GM19238 (cell line): ENCODE data around the gene TET2.
"Not testable (repeated sequence)": the region's sequence is repeated elsewhere in the genome, so short reads cannot be mapped to it uniquely, and the experiment has no call there.

Source experiments
- DNase-seq: peaks from one replicate; pipeline ENCODE4 v3.0.0; 2011; ENCODE audit warnings: low spot score; ENCODE audit not compliant: insufficient read length

TET2 gene

DNA sequence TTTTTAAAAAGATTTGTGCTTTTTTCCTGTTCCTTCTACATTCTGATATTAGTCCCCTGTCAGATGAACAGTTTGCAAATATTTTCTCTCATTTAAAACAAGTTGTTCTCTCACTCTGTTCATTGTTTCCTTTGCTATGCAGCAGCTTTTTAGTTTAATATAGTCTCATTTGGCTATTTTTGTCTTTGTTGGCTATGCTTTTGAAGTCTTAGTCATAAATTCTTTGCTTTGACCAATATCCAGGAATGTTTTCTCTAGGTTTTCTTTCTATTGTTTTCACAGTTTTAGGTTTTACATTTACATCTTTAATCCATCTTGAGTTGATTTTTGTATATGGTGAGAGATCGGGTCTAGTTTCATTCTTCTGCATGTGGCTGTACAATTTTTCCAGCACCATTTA, 136.8 kb downstream of the TET2 start:
- no peak for DNase-seq

DNA sequence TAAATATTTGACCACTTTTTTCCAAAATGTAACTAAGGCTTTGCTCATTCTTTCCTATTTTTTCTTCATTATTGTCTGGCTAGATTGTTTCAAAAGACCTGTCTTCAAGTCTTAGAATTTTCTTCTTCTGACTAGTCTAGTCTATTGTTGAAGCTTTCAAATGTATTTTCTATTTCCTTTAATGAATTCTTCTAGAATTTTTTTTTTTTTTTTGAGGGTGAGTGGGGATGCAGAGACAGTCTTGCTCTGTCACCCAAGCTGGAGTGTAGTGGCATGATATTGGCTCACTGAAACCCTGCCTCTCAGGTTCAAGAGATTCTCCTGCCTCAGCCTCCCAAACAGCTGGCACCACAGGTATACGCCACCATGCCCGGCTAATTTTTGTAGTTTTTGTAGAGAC, 141.4 kb downstream of the TET2 start:
- no peak for DNase-seq

DNA sequence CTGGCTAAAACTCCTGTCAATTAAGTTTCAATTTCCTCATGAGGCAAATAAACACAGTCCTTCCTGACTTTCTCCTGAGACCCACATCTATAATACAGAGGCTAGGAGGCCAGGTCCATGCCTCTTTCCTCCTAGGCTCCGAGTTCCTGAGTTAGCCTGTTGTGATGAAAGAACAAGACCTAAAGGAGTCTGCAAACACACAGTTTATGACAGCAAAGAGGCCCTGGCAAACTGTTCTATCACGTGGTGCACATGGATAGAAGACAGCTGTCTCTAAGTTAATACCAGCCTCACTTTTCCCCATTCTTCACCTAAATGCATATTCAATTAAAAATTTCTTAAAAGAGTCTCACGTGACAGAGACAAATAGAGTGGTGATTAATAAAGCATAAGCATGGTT, 145.2 kb downstream of the TET2 start:
- DNase-seq: no peak

GRCh38 chr4:105293360-105293759, 146.7 kb downstream of the TET2 start:
- DNase-seq: no peak

- DNase-seq: no peak
Observed at GRCh38 chr4:105296672-105297071, 150.0 kb downstream of the TET2 start.

GRCh38 chr4:105299027-105299426, 152.4 kb downstream of the TET2 start:
- not testable (repeated sequence) for DNase-seq

DNA sequence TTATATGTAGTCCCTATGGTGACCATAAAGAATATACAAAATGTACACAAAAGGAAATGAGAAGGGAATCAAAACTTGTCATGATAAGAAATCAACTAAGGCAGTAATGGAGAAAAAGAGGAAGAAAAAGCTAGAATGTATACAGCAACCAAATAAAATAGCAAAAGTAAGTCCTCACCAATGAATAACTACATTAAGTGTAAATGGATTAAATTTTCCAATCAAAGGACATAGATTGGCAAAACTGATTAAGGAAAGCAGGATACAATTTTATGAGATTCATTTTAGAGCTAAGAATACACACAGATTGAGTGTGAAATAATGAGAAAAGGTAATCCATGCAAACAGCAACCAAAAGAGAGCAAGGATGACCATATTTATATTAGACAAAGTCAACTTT, 157.4 kb downstream of the TET2 start:
- DNase-seq: no peak

DNA sequence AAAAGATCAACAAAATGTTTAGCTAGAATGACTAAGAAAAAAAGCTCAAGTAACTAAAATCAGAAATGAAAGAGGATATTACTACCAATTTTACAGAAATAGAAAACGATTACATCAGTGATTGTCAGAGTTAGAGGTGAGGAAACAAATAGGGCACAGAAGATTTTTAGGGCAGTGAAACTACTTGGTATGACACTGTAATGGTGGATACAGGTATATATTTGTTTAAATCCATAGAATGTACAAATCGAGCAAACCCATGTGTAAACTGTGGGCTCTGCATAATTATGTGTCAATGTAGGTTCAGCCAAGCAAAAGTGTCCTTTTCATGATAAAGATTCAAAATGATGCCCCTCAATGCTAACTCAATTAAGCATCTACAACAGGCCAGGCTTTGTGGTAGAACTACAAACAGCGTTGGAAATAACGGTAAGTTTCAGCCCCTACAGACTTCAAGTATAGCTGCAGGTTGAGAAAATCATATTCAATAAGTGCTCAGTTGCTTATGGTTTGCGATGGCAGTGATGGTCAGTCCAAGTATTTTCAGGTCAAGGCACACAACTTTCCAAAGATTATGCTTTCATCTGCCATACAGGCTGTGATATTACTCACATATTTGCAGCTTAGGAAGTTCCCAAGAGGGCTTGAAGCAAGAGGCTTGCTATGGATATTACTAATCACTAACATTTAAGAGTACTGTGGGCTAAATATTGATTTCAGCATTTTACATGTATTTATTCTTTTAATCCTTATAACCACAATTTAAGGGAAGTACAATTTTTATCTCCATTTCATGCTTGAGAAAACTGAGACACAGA, 158.6 kb downstream of the TET2 start:
- no peak for DNase-seq

DNA sequence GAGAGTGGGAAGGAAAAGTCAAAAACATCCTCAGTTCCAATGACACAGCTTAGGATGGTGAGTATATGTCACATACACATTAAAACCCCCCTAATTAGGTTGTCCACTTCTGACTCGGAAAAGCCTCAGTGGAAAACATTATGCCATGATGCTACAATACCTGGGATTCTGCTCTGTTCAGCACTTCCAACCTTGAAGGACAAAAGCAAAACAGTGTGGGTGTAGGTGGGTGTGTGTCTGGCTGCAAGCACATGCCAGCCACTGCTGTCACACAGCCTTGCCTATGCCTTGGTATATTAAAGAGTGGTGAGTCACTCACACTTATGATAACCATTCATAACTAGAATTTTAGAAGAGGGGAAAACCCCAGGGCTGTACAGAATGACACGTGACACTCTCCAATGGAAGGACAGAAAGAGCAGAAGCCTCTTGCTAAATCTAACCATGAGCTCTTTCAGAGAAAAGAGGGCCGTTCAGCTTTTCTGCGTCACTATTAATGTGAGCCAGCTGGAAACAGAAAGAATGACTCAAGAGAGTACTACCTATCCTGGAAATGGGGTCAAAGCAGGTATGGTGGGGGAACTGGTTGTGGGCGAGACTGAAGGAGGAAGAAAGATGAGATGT, 159.6 kb downstream of the TET2 start:
- peak; percentile 32 for DNase-seq

DNA sequence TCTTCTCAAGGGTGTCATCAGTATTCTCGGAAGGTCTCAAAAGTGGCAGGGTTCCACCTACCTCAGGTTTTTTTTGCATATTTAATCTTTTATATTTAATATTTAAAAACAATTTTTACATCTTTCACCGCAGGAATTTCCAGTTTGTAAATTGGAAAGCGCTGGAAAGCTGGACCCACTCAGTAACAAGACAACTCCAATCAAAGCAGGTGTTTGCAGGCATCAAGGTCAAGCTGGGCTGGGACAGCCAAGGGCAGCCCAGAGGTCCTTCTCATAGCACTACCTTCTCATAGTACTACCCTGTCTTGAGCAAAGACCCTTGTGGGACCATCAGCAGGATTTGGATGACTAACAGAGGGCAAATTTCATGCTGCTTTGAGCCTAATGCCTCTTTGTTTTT, 160.1 kb downstream of the TET2 start:
- DNase-seq: no peak

GRCh38 chr4:105318486-105318885, 171.8 kb downstream of the TET2 start:
- DNase-seq: no peak

DNA sequence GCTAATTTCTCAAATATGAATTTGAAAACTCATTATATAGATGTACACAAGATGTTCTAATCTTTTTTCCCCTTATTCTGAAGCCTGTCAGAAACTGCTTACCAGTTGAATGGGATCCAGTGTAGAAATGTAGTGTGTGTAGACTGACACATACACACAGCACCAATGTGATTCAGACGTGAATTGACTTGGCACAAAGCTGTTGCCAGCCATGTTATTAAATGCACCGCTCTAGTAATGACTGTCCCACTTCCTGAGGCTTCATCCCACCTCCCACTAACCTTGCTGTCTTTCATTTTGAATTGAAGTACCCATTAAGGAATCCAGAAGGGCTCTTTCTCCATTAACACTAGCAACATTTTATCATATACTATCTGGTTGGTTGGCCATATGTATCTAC, 180.5 kb downstream of the TET2 start:
- DNase-seq: no peak

DNA sequence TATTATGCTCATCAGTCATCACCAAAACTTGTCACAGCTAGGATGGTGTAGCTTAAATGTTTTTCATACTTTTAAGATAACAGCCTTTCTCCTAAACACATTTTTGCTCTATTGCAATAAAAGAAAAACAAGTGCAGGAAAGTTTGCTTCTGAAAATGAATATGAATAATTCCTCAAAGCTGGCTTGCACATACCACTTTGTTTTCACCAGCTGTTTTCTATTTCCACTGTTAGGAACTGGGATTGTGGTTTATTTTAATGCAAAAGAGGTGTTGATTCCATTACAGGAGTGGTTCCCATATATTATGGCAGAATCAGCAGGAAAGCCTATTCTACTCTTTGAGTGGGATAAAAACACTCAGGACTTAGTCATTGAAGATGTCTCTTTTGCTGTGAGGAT, 181.3 kb downstream of the TET2 start:
- DNase-seq: no peak

GRCh38 chr4:105329081-105329480, 182.4 kb downstream of the TET2 start:
- DNase-seq: no peak
